ENCODE measurements around the gene VWC2L. TPM values are rescaled to one million over a fixed set of nuclear protein-coding genes. Genes with fewer than 3 reads are reported as not detected.

Gene VWC2L
- total and polyA plus RNA-seq, 12 donors: not detected

- Histone ChIP-seq H3K4me3 (no peak overlapping the region), H3K27ac (no peak overlapping the region), H3K27me3 (no peaks in the 10 kb centered on the region), H3K4me1 (no peaks in the 10 kb centered on the region), H3K9me3 (no peaks in the 10 kb centered on the region), H3K36me3 (no peaks in the 10 kb centered on the region)
- DNase-seq: no peak
- WGBS, 2 donors: 92 to 93% methylated on average over 4 of the region's 4 CpGs
- no peak for ATAC-seq
- intact Hi-C loops (cut with DNase I): no loop called here
- TF ChIP-seq CTCF (IDR thresholded peaks at IDR 0.05): no peak
Measured at GRCh38 chr2:214436470-214436869, 25.6 kb downstream of the VWC2L start.

- H3K36me3 ChIP-seq: no peaks in the 10 kb centered on the region
- WGBS, 2 donors: 79 to 86% methylated on average over 4 of the region's 4 CpGs
- intact Hi-C loops (cut with DNase I): no loop called here
- no peak for ATAC-seq
- no peaks in the 10 kb centered on the region for H3K4me1 ChIP-seq
- DNase-seq: no peak
- H3K4me3 ChIP-seq: no peak overlapping the region
- H3K9me3 ChIP-seq: no peaks in the 10 kb centered on the region
- H3K27me3 ChIP-seq: no peaks in the 10 kb centered on the region
- no peak for TF ChIP-seq CTCF (IDR thresholded peaks at IDR 0.05)
- no peak overlapping the region for H3K27ac ChIP-seq
Measured at GRCh38 chr2:214450118-214450894, 39.5 kb downstream of the VWC2L start.

GRCh38 chr2:214451516-214452275 is 40.8 kb downstream of the VWC2L start:
- DNase-seq: no peak
- H3K9me3 ChIP-seq: no peaks in the 10 kb centered on the region
- intact Hi-C loops (cut with DNase I): no loop called here
- H3K36me3 ChIP-seq: no peaks in the 10 kb centered on the region
- no peaks in the 10 kb centered on the region for H3K27me3 ChIP-seq
- ATAC-seq: no peak
- no peaks in the 10 kb centered on the region for H3K4me1 ChIP-seq
- no peak for TF ChIP-seq CTCF (IDR thresholded peaks at IDR 0.05)
- H3K4me3 ChIP-seq: no peak overlapping the region
- no peak overlapping the region for H3K27ac ChIP-seq
- 62 to 72% methylated on average over 2 of the region's 2 CpGs for WGBS, 2 donors

GRCh38 chr2:214465363-214466146 is 54.7 kb downstream of the VWC2L start:
- no peak for TF ChIP-seq CTCF (IDR thresholded peaks at IDR 0.05)
- H3K4me1 ChIP-seq: peaks cover 0 to 6% (median 0%) of the 10 kb centered on the region in 9 donors
- ATAC-seq (peak in 7 of 8 donors; percentile 28 to 90 (median 67)), DNase-seq (peak in 1 of 2 donors; percentile 42)
- no peaks in the 10 kb centered on the region for H3K27me3 ChIP-seq
- H3K9me3 ChIP-seq: peaks cover 0 to 11% (median 0%) of the 10 kb centered on the region in 11 donors
- H3K27ac ChIP-seq: peak overlapping the region in 1 of 10 donors; percentile 34
- intact Hi-C loops (cut with DNase I): no loop called here
- no peaks in the 10 kb centered on the region for H3K36me3 ChIP-seq
- WGBS, 2 donors: 51 to 56% methylated on average over 3 of the region's 3 CpGs
- no peak overlapping the region for H3K4me3 ChIP-seq
